Mucosa of stomach (tissue), 1 donor: ENCODE data around the gene PKD1L1.

Source experiments
- H3K27me3 ChIP-seq: one replicate; pipeline ENCODE4 v1.7.0; 2013; ENCODE audit warnings: mild to moderate bottlenecking, low read length; ENCODE audit not compliant: control insufficient read depth, insufficient read depth
- H3K36me3 ChIP-seq: one replicate; pipeline ENCODE4 v1.7.0; 2013; ENCODE audit warnings: low read length; ENCODE audit not compliant: control insufficient read depth, insufficient read depth
- H3K4me1 ChIP-seq: one replicate; pipeline ENCODE4 v1.7.0; 2013; ENCODE audit warnings: mild to moderate bottlenecking, low read length; ENCODE audit not compliant: control insufficient read depth, insufficient read depth
- H3K4me3 ChIP-seq: one replicate; pipeline ENCODE4 v1.7.0; 2013; ENCODE audit warnings: low read length
- H3K9ac ChIP-seq: one replicate; pipeline ENCODE4 v1.7.0; 2013; ENCODE audit warnings: mild to moderate bottlenecking, low read length, moderate library complexity
- H3K9me3 ChIP-seq: one replicate; pipeline ENCODE4 v1.7.0; 2013; ENCODE audit warnings: mild to moderate bottlenecking, low read length, moderate library complexity; ENCODE audit not compliant: control insufficient read depth
- donor health status: Pancreatic carcinoma.

PKD1L1 gene

DNA sequence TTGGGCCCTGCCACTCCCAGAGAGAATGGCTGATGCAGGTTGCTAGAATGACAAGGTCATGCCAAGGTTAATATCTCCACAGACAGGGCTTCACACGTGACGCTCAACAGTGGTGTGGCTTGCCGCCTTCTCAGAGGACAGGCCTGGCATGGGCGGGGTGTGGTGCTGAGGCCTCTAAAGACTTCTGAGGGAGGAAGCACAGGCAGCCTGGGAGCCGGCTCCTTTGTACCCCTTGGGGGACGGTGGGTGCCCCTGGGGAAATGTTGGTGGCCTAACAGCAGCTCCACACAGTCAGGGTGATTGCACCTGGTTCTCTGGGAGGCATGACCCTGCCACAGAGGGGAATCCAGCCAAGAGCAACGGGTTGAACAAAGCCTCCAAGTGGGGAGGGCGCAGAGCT lies 115.1 kb downstream of the PKD1L1 start:
- Histone ChIP-seq H3K9ac (no peak overlapping the region), H3K4me1 (no peaks in the 10 kb centered on the region), H3K36me3 (no peaks in the 10 kb centered on the region), H3K4me3 (no peak overlapping the region), H3K27me3 (peaks cover 4% of the 10 kb centered on the region), H3K9me3 (no peaks in the 10 kb centered on the region)

DNA sequence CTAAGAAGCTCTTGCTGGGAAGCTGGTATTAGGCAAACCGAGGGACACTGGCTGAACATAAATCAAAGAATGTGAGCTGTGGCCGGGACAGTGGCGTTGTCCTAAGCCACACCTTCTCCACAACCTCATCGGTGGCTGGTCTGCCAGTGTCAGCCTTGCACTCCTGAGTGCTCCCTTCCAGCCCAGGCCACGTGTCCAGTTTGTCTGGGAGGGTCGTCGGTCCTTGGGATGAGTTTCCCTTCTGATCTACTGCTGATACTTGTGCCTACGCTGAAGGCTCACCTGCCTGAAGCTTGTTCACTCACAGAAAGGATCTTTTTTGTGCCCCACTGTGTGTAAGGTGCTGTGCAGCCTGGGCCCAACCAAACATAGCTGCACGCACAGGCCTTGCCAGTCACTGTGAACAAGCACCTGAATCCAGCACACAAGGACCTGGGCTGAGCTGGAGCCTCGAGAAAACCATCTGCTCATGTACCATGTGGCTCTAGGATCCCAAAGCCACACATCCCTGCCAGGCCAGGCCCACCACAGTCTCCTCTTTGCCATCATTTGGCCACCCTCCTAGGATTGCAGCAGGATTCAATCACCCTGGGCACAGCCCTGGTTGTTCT lies 116.1 kb downstream of the PKD1L1 start:
- Histone ChIP-seq H3K9ac (no peak overlapping the region), H3K36me3 (no peaks in the 10 kb centered on the region)

GRCh38 chr7:47830015-47830414 lies 118.3 kb downstream of the PKD1L1 start:
- H3K4me1 ChIP-seq, result no peaks in the 10 kb centered on the region
- H3K27me3 ChIP-seq, result peaks cover 3% of the 10 kb centered on the region
- no peak overlapping the region for H3K4me3 ChIP-seq
- no peaks in the 10 kb centered on the region for H3K9me3 ChIP-seq
- H3K36me3 ChIP-seq, result no peaks in the 10 kb centered on the region
- H3K9ac ChIP-seq, result no peak overlapping the region

More for the DNA sequence above, 116.1 kb downstream of the PKD1L1 start:
- H3K27me3 ChIP-seq, result peaks cover 6% of the 10 kb centered on the region
- no peaks in the 10 kb centered on the region for H3K4me1 ChIP-seq
- no peaks in the 10 kb centered on the region for H3K9me3 ChIP-seq
- no peak overlapping the region for H3K4me3 ChIP-seq

DNA sequence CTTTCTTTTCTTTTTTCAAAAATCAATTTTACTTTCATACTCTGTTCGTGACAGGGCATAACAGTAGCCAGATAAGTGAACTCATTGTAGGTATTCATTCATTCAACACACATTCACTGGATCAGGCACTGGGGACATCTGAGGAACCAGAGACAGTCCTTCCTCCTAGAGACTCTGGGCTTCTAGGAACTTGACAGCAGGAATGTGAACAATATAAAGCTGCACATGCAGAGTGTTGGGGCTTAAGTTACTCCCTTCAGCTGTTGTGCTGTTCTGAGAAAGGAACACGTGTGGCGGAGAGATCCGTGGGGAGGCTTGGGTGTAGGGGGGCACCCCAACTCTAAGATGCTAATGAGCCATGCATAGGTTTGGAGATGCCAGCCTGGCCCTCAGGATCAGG lies 120.4 kb downstream of the PKD1L1 start:
- no peak overlapping the region for H3K4me3 ChIP-seq
- no peak overlapping the region for H3K9ac ChIP-seq
- no peaks in the 10 kb centered on the region for H3K4me1 ChIP-seq
- H3K9me3 ChIP-seq, result no peaks in the 10 kb centered on the region
- no peaks in the 10 kb centered on the region for H3K36me3 ChIP-seq
- peaks cover 3% of the 10 kb centered on the region for H3K27me3 ChIP-seq

GRCh38 chr7:47827351-47827756 lies 120.9 kb downstream of the PKD1L1 start:
- H3K9ac ChIP-seq, result no peak overlapping the region
- no peak overlapping the region for H3K4me3 ChIP-seq

GRCh38 chr7:47826754-47827153 lies 121.5 kb downstream of the PKD1L1 start:
- peaks cover 3% of the 10 kb centered on the region for H3K27me3 ChIP-seq
- H3K4me1 ChIP-seq, result no peaks in the 10 kb centered on the region
- H3K9ac ChIP-seq, result no peak overlapping the region
- H3K9me3 ChIP-seq, result no peaks in the 10 kb centered on the region
- H3K4me3 ChIP-seq, result no peak overlapping the region
- H3K36me3 ChIP-seq, result no peaks in the 10 kb centered on the region

More at GRCh38 chr7:47827351-47827756, 120.9 kb downstream of the PKD1L1 start:
- H3K4me1 ChIP-seq, result no peaks in the 10 kb centered on the region
- H3K27me3 ChIP-seq, result peaks cover 3% of the 10 kb centered on the region
- no peaks in the 10 kb centered on the region for H3K9me3 ChIP-seq
- no peaks in the 10 kb centered on the region for H3K36me3 ChIP-seq

- Histone ChIP-seq H3K36me3 (no peaks in the 10 kb centered on the region), H3K27me3 (no peaks in the 10 kb centered on the region), H3K9me3 (no peaks in the 10 kb centered on the region), H3K4me1 (no peaks in the 10 kb centered on the region), H3K9ac (no peak overlapping the region), H3K4me3 (no peak overlapping the region)
These were observed 128.7 kb downstream of the PKD1L1 start for GRCh38 chr7:47819607-47819920.

- no peaks in the 10 kb centered on the region for H3K4me1 ChIP-seq
- H3K9me3 ChIP-seq, result no peaks in the 10 kb centered on the region
These were observed 129.3 kb downstream of the PKD1L1 start for GRCh38 chr7:47818796-47819606.

DNA sequence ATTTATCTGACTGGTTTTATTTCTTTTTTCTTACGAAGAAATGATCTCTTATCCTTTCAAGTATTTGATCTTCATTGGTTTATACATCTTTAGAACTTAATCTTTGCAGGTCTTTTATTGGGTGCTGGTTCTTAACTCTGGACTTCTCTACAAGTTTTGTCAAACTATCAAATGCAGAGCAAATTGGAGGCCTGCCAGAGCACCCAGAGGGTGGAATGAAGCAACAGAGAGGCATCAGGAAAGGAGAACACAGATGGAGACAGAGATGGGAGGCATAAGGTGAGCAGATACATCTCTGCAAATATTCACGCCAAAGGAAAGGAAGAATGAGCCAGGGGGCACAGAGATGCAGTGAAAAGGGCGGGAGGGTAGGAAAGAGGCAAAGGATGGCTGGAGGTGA lies 130.3 kb downstream of the PKD1L1 start:
- H3K9me3 ChIP-seq, result no peaks in the 10 kb centered on the region
- no peaks in the 10 kb centered on the region for H3K4me1 ChIP-seq
- no peaks in the 10 kb centered on the region for H3K36me3 ChIP-seq
- no peaks in the 10 kb centered on the region for H3K27me3 ChIP-seq
- H3K4me3 ChIP-seq, result no peak overlapping the region
- H3K9ac ChIP-seq, result no peak overlapping the region

More at GRCh38 chr7:47818796-47819606, 129.3 kb downstream of the PKD1L1 start:
- Histone ChIP-seq H3K9ac (no peak overlapping the region), H3K36me3 (no peaks in the 10 kb centered on the region), H3K27me3 (no peaks in the 10 kb centered on the region), H3K4me3 (no peak overlapping the region)

GRCh38 chr7:47816647-47817046 lies 131.6 kb downstream of the PKD1L1 start:
- no peaks in the 10 kb centered on the region for H3K9me3 ChIP-seq
- no peaks in the 10 kb centered on the region for H3K36me3 ChIP-seq
- H3K9ac ChIP-seq, result no peak overlapping the region
- no peaks in the 10 kb centered on the region for H3K4me1 ChIP-seq
- no peak overlapping the region for H3K4me3 ChIP-seq
- no peaks in the 10 kb centered on the region for H3K27me3 ChIP-seq

DNA sequence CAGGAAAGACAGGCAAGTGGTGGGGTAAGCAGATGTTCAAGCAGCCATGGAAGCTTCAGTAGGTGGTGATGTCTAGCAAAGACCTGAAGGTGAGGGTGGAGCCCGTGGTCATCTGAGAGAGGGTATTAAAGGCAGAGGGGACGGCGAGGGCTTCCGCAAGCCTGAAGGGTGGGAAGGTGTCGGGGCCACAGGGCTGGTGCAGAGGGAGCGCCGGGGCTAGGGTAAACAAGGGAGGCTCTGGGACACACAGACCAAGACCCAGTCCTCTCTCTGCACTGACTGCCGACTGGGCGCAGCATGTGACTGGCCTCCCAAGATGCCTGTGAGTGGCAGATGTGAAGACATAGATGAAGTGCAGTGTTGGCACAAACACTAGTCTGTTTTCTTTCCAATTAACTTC lies 132.4 kb downstream of the PKD1L1 start:
- Histone ChIP-seq H3K36me3 (no peaks in the 10 kb centered on the region), H3K9me3 (no peaks in the 10 kb centered on the region), H3K4me3 (no peak overlapping the region), H3K9ac (no peak overlapping the region), H3K27me3 (no peaks in the 10 kb centered on the region), H3K4me1 (no peaks in the 10 kb centered on the region)

GRCh38 chr7:47814905-47815613 lies 133.2 kb downstream of the PKD1L1 start:
- no peaks in the 10 kb centered on the region for H3K27me3 ChIP-seq
- no peak overlapping the region for H3K9ac ChIP-seq
- no peaks in the 10 kb centered on the region for H3K4me1 ChIP-seq
- H3K36me3 ChIP-seq, result no peaks in the 10 kb centered on the region
- no peaks in the 10 kb centered on the region for H3K9me3 ChIP-seq
- no peak overlapping the region for H3K4me3 ChIP-seq
